K562 (cell line): Measurements from ENCODE around the gene MCU. TPM values are rescaled to one million over a fixed set of nuclear protein-coding genes. Genes with fewer than 3 reads are reported as not detected.
A peak's percentile ranks its signal among the peaks of the same experiment; 100 is the strongest.

Source experiments
- ATAC-seq: fragments of 200-7000 bp; cut with Tn5 transposase; 3 replicates; pipeline ENCODE4 v1.9.1; 2020; ENCODE audit warnings: moderate library complexity
- BruUV-seq: library from RNA; stranded (reverse); fragments of 400-500 nt; replicated peaks from 2 replicates; lab custom pipeline; 2021; lab: Mats Ljungman, UMichigan
- CTCF ChIA-PET: fragments of 300-600 bp; formaldehyde crosslinking; extraction: SDS; loops from one replicate; lab custom pipeline; 2021; ENCODE audit warnings: low intra/inter-chr PET ratio; lab: Yijun Ruan, JAX
- POLR2A ChIA-PET: fragments of 300-600, 350-650 bp; sonication (Branson Sonifier 250); formaldehyde crosslinking; extraction: SDS; loops from one replicate; lab custom pipeline; 2021; ENCODE audit warnings: antibody characterized with exemption, inconsistent platforms; lab: Yijun Ruan, JAX
- DNase-seq, 4 experiments: peaks; one replicate each; pipeline versions ENCODE4 v3.0.0 to v3.0.0-alpha.2; 2011 to 2018; ENCODE audit warnings: low spot score in 3 of 4, mixed read lengths in 3 of 4; ENCODE audit errors: extremely low read depth in 1 of 4
- FAIRE-seq: peaks from 2 replicates; lab custom pipeline; 2011; peaks lifted over from hg19 to GRCh38; lab: Jason Lieb, UNC
- H2AFZ ChIP-seq: 2 replicates; pipeline ENCODE4 v1.6.0; 2011; ENCODE audit warnings: low read depth, low read length, control low read depth, inconsistent platforms
- H3K27ac ChIP-seq: fragments of 200-600 bp; 3 replicates; pipeline ENCODE4 v1.8.0; 2011; ENCODE audit warnings: low read depth, mild to moderate bottlenecking, control low read depth, inconsistent platforms, low read length, moderate library complexity, mixed read lengths; ENCODE audit errors: extremely low read depth
- H3K27me3 ChIP-seq, 2 experiments: fragments of 300-600 bp in 1 of 2; 2 replicates in 1 of 2; 3 replicates in 1 of 2; pipeline versions ENCODE4 v1.6.0 to v1.8.0; 2011; ENCODE audit warnings: inconsistent platforms in 2 of 2, low read length in 2 of 2, mild to moderate bottlenecking in 1 of 2, mixed read lengths in 1 of 2, moderate library complexity in 1 of 2; ENCODE audit not compliant: control insufficient read depth in 2 of 2, insufficient read depth in 2 of 2
- H3K36me3 ChIP-seq: fragments of 300-600 bp; 3 replicates; pipeline ENCODE4 v1.8.0; 2011; ENCODE audit warnings: mild to moderate bottlenecking, low read length, inconsistent platforms; ENCODE audit not compliant: control insufficient read depth, insufficient read depth
- H3K4me1 ChIP-seq, 2 experiments: fragments of 200-600 bp in 1 of 2; replicated peaks in 1 of 2; 2 replicates in 1 of 2; 3 replicates in 1 of 2; pipeline versions ENCODE4 v1.5.1 to v1.8.0; 2011; ENCODE audit warnings: inconsistent platforms in 2 of 2, low read length in 2 of 2, mild to moderate bottlenecking in 1 of 2, mixed read lengths in 1 of 2, moderate library complexity in 1 of 2; ENCODE audit not compliant: control insufficient read depth in 2 of 2, insufficient read depth in 2 of 2
- H3K4me2 ChIP-seq: 2 replicates; pipeline ENCODE4 v1.6.1; 2011; ENCODE audit warnings: low read length, control low read depth, inconsistent platforms, mixed read lengths; ENCODE audit not compliant: insufficient read depth
- H3K4me3 ChIP-seq: fragments of 200-600 bp; sonication (generic), shearing (Covaris generic); 2 replicates; pipeline ENCODE4 v1.5.1; 2016; ENCODE audit warnings: control low read depth, inconsistent platforms
- H3K79me2 ChIP-seq: fragments of 200-600 bp; 3 replicates; pipeline ENCODE4 v1.8.0; 2011; ENCODE audit warnings: low read length, inconsistent platforms; ENCODE audit not compliant: control insufficient read depth, insufficient read depth
- H3K9ac ChIP-seq, 2 experiments: 2 replicates each; pipeline versions ENCODE4 v1.6.0 to v1.6.1; 2011; ENCODE audit warnings: low read depth in 2 of 2, low read length in 2 of 2, control low read depth in 1 of 2, inconsistent platforms in 1 of 2, mild to moderate bottlenecking in 1 of 2, mixed read lengths in 1 of 2; ENCODE audit not compliant: insufficient read depth in 1 of 2
- H3K9me1 ChIP-seq: one replicate; pipeline ENCODE4 v1.6.0; 2011; ENCODE audit warnings: inconsistent platforms, mild to moderate bottlenecking, low read length, moderate library complexity; ENCODE audit not compliant: control insufficient read depth, insufficient read depth
- H3K9me3 ChIP-seq: replicated peaks from 2 replicates; pipeline ENCODE4 v1.5.1; 2011; ENCODE audit warnings: low read depth, low read length, inconsistent platforms; ENCODE audit not compliant: control insufficient read depth, insufficient read depth
- H4K20me1 ChIP-seq: replicated peaks from 2 replicates; pipeline ENCODE4 v1.6.1; 2011; ENCODE audit warnings: low read length, inconsistent platforms, mixed read lengths; ENCODE audit not compliant: control insufficient read depth, insufficient read depth
- CBFB ChIP-seq: sonication (generic); formaldehyde crosslinking; IDR thresholded peaks from 2 replicates; pipeline ENCODE4 v1.4.0; 2020; ENCODE audit warnings: mild to moderate bottlenecking, missing genetic modification reagents
- CREBBP ChIP-seq: IDR thresholded peaks from one replicate; pipeline ENCODE4 v1.6.1; 2012; ENCODE audit warnings: low read depth, mild to moderate bottlenecking, control low read depth, inconsistent platforms, low read length
- FOS ChIP-seq: IDR thresholded peaks from 3 replicates; pipeline ENCODE4 v1.6.1; 2011; ENCODE audit not compliant: insufficient read length; ENCODE audit errors: extremely low read depth
- GATAD2B ChIP-seq: fragments of 450-650 bp; IDR thresholded peaks from 2 replicates; pipeline ENCODE4 v1.6.1; 2017; ENCODE audit warnings: mild to moderate bottlenecking, borderline replicate concordance
- MYBL2 ChIP-seq, 2 experiments: fragments of 450-650 bp in 1 of 2; sonication (generic) in 1 of 2; formaldehyde crosslinking in 1 of 2; IDR thresholded peaks; 2 replicates each; pipeline versions ENCODE4 v1.6.1 to v1.8.1; 2017 to 2022; ENCODE audit warnings: borderline replicate concordance in 1 of 2, inconsistent platforms in 1 of 2, low read depth in 1 of 2, mild to moderate bottlenecking in 1 of 2, missing genetic modification reagents in 1 of 2, moderate library complexity in 1 of 2
- NFIC ChIP-seq: fragments of 450-650 bp; IDR thresholded peaks from 2 replicates; pipeline ENCODE4 v1.6.1; 2017; ENCODE audit warnings: mild to moderate bottlenecking, inconsistent platforms
- PML ChIP-seq: IDR thresholded peaks from 2 replicates; pipeline ENCODE4 v1.6.1; 2012; ENCODE audit warnings: low read length, inconsistent platforms
- PRPF4 ChIP-seq: fragments of 200-400 bp; formaldehyde crosslinking; IDR thresholded peaks from one replicate; pipeline ENCODE4 v1.6.1; 2017; ENCODE audit warnings: low read length, low read depth, mild to moderate bottlenecking; ENCODE audit not compliant: insufficient read depth, poor library complexity, severe bottlenecking
- STAT5B ChIP-seq: fragments of 250-450 bp; sonication (Bioruptor Pico); IDR thresholded peaks from 2 replicates; pipeline ENCODE4 v1.8.0; 2021; ENCODE audit warnings: mild to moderate bottlenecking, inconsistent platforms
- TAF7 ChIP-seq: fragments of 450-650 bp; IDR thresholded peaks from 2 replicates; pipeline ENCODE4 v1.6.1; 2016; ENCODE audit warnings: missing genetic modification characterization, missing compliant biosample characterization
- ZNF140 ChIP-seq: fragments of 250-450 bp; sonication (Bioruptor Pico); IDR thresholded peaks from 2 replicates; pipeline ENCODE4 v1.8.0; 2021; ENCODE audit warnings: moderate library complexity, mild to moderate bottlenecking, inconsistent platforms
- ZNF23 ChIP-seq: fragments of 250-450 bp; sonication (Bioruptor Pico); IDR thresholded peaks from 2 replicates; pipeline ENCODE4 v1.4.0; 2020; ENCODE audit warnings: mild to moderate bottlenecking
- ZNF75A ChIP-seq: fragments of 450-650 bp; formaldehyde crosslinking; IDR thresholded peaks from 2 replicates; pipeline ENCODE4 v1.4.0; 2020; ENCODE audit warnings: mild to moderate bottlenecking
- WGBS: fragments of 100-300 bp; shearing (Covaris generic); methylation state at CpG from one replicate; pipeline ENCODE4 v1.1.6; 2016; ENCODE audit warnings: low coverage, mixed read lengths; ENCODE audit not compliant: insufficient coverage; ENCODE audit errors: missing lambda C conversion rate; 5-methylcytosine and 5-hydroxymethylcytosine counted together
- in situ Hi-C: fragments of 300-500 bp; cut with MboI; formaldehyde crosslinking; loops from 4 replicates; pipeline ENCODE4 v1.15.0; 2018; ENCODE audit warnings: inconsistent platforms, mixed read lengths
- intact Hi-C: fragments of 100-400 bp; cut with micrococcal nuclease; formaldehyde crosslinking; loops from 2 replicates; pipeline ENCODE4 v1.14.2; 2022
- polyA plus RNA-seq, 8 experiments: library from polyadenylated mRNA; depleted of rRNA in 4 of 8; stranded (reverse) in 5 of 8; unstranded in 3 of 8; fragments of >200 nt; fragmentation: Nextera tagmentation in 2 of 8; fragmentation: Illumina TruSeq in 1 of 8; extraction: Ambion mirVana in 2 of 8; extraction: Trizol in 1 of 8; gene quantifications; 2 replicates each; pipeline versions ENCODE4 v1.2.1 to v1.2.3, GENCODE V29; 2011 to 2014; ENCODE audit warnings: inconsistent platforms in 1 of 8, missing spikeins in 1 of 8
- total RNA-seq, 7 experiments: library from RNA; depleted of rRNA in 6 of 7; stranded (reverse); fragments of >200 nt in 6 of 7; fragmentation: Illumina TruSeq in 2 of 7; extraction: Trizol in 2 of 7; gene quantifications; 2 replicates each; pipeline versions ENCODE4 v1.2.1 to v1.2.3, GENCODE V29; 2011 to 2021; ENCODE audit warnings: low replicate concordance in 1 of 7

MCU gene
- total and polyA plus RNA-seq, 9 of the 15 experiments (the other 6 are each of a cell fraction or from before 2014, with no cell fraction given) = 8.2 to 88.8 (median 21.3) TPM

- TF ChIP-seq GATAD2B (no peak), ZNF23 (CRISPR knock-in tag) (no peak), FOS (no peak), PML (no peak)
- in situ Hi-C loops (no loop called here), intact Hi-C loops (no loop called here)
- no peak for FAIRE-seq
- no peak for DNase-seq
- Histone ChIP-seq H3K4me3 (no peak overlapping the region), H3K79me2 (no peaks in the 10 kb centered on the region), H3K27me3 (no peaks in the 10 kb centered on the region), H3K9ac (no peak overlapping the region), H3K27ac (no peak overlapping the region), H3K4me2 (no peak overlapping the region), H3K9me3 (peaks cover 2% of the 10 kb centered on the region; the same call in 1 of the 2 replicates), H3K9me1 (no peaks in the 10 kb centered on the region), H3K4me1 (no peaks in the 10 kb centered on the region; a peak in 3 of 5 replicates), H2AFZ (peak overlapping the region; percentile 47; the same call in 1 of the 2 replicates), H3K36me3 (no peaks in the 10 kb centered on the region), H4K20me1 (no peaks in the 10 kb centered on the region)
- BruUV-seq = no TSS peak
- ChIA-PET POLR2A (no interaction called here), CTCF (no interaction called here)
- no peak for ATAC-seq
- 85% methylated on average over 1 of the region's 1 CpG for WGBS
Observed at GRCh38 chr10:72648301-72648700, 43.6 kb upstream of the MCU start.

- H3K27ac ChIP-seq = no peak overlapping the region
- no peaks in the 10 kb centered on the region for H4K20me1 ChIP-seq
- POLR2A ChIA-PET = interaction anchor here (0.8 to 2.3 kb wide), 4 partner anchors 12 to 22 kb away, joined by 3 to 6 read pairs (median 4); no protein-coding TSS in a partner anchor
- FAIRE-seq (no peak), ATAC-seq (no peak), DNase-seq (no peak)
- 0 out of 2 replicates have a peak overlapping the region, but pooled peaks have one; percentile 47 for H2AFZ ChIP-seq
- H3K9me1 ChIP-seq = no peaks in the 10 kb centered on the region
- intact Hi-C loops (no loop called here), in situ Hi-C loops (no loop called here)
- no peaks in the 10 kb centered on the region for H3K27me3 ChIP-seq
- CTCF ChIA-PET = no interaction called here
- no TSS peak for BruUV-seq
- no peaks in the 10 kb centered on the region for H3K79me2 ChIP-seq
- H3K9me3 ChIP-seq = peaks cover 2% of the 10 kb centered on the region; the same call in 1 of the 2 replicates
- H3K4me3 ChIP-seq = no peak overlapping the region
- H3K4me1 ChIP-seq = no peaks in the 10 kb centered on the region; a peak in 3 of 5 replicates
- no peaks in the 10 kb centered on the region for H3K36me3 ChIP-seq
- H3K4me2 ChIP-seq = no peak overlapping the region
- H3K9ac ChIP-seq = no peak overlapping the region
- WGBS = 17% methylated on average over 5 of the region's 5 CpGs
- TF ChIP-seq ZNF75A (CRISPR knock-in tag) = no peak
- no peak for TF ChIP-seq CBFB
- no peak for TF ChIP-seq NFIC
- no peak for TF ChIP-seq PRPF4
- no peak for TF ChIP-seq ZNF140 (CRISPR knock-in tag)
- TF ChIP-seq MYBL2 (IDR thresholded peaks at IDR 0.05; ENCODE audit: low read depth) = no peak
- no peak for TF ChIP-seq MYBL2 (CRISPR knock-in tag; IDR thresholded peaks at IDR 0.05; ENCODE audit: borderline replicate concordance)
- no peak for TF ChIP-seq CREBBP
- no peak for TF ChIP-seq TAF7 (tag)
- TF ChIP-seq STAT5B (CRISPR knock-in tag) = no peak
Observed at GRCh38 chr10:72649291-72649690, 42.7 kb upstream of the MCU start.
